Stimulated activated CD4-positive, alpha-beta T cell treated with anti-CD3 and anti-CD28 coated beads, Interleukin-4, amount 100 ng/mL, for 48 hours (primary cell): ENCODE data around the gene ABCA4.

Experiments used
- DNase-seq, 2 donors: peaks; one replicate each; pipeline ENCODE4 v3.0.0-alpha.2; 2020; ENCODE audit warnings: low read depth in 2 of 2

Gene ABCA4

DNA sequence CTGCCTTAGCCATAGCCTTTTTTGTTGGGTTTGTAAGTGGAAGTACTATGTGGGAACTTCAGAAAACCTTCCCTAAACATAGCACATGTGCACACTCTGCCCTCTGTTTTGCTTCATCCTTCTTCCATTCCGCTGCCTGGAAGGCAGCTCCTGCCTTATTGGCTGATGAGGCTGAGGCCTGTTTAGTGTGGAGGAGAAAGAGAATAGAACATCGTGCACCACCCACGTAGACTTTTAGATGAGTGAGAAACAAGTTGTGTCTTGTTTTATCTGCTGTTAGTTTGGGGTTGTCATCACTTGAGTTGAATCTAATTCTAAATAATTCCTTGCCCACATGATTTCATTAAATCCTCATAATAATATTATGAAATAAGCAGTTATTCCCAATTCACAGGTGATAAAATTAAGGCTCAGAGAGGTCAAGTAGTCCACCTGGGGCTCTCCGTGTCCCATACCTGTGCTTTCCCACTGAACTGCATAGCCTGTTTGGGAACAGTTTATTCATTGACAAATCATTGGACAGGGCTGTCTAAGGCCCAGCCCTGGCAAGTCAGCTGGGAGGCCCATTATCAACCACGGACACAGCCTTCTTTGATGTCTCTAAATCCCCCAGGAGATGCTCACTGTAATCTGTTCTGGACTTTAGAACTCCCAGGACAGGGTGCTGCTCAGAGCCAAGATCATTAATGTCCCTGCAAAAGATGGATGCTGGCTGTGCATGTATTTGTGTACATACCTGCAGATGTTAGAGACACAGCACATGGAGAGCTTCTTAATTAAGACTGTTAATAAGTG is 93.0 kb downstream of the ABCA4 start:
- DNase-seq: no peak

DNA sequence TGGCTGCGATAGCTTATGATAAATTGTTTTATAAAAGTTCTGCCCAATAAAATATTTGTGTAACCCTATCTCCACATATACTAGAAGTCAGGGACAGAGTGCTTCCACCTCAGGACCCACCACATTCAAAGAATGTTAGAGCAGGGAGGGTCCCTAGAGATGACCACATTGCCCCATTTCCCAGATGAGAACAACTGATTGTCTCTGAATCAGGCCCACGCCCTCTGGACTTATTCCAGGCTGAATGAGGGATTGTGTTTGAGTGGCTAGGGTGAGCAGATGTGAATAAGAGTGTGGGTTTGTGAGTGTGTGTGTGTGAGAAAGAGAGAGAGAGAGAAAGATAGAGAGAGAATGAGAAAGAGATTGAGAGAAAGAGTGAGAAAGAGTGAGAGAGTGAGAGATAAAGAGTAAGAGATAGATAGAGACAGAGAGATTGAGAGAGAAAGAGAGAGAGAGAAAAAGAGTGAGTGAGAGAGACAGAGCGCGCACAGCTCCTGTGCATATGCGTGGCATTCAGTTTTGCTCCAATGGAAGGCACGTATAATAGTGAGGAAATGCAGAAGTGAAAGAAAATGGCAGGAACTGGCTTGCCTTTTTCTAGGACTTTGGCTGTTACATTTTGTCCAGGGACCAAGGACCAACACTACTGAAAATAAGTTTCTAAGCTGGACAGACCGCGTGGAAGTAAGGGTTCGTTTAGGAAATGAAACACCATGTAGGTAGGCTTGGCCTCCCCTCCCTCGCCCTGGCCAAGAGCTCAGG is 94.1 kb downstream of the ABCA4 start:
- no peak for DNase-seq

DNA sequence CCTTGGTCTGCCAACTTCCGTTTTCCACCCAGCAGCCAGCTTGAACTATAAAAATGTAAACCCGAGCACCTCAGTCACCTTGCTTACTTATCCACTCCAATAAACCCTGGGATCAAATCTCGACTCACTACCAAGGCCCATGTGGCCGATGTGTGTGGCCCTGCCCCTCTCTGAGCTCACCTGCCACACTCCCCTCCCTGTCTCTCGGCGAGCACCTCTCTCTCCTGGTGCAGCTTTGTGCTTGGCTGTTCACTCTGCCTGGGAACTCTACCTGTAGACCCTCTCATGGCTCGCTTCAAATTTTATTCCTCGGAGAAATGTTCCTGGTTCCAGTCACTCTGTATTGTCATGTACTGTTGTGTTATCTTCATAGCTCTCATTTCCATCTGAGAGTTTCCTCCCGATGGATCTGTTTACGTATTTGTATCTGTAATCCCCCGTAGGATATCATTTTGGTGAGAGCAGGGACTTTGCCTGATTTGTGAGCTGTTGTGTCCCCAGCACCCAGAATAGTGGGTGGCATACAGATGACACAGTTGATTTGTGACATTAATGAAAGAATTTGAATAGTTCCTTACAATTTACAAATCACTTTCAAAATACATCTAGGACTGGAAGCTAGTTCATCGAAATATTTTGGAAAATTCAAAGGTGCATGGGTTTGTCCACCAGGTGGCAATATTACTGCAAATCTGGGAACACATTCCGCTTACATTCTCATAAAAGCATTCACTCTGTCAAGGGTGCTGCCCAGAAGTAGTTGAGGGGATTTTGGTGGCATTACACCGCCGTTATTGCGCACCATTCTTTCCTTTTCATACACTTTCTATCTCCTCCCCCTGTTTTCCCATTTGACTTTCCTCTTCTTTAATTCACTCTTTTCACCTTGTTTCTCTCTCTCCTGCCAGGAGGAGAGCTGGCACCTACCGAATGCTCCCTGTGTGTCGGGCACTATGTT is 95.3 kb downstream of the ABCA4 start:
- DNase-seq: no peak

DNA sequence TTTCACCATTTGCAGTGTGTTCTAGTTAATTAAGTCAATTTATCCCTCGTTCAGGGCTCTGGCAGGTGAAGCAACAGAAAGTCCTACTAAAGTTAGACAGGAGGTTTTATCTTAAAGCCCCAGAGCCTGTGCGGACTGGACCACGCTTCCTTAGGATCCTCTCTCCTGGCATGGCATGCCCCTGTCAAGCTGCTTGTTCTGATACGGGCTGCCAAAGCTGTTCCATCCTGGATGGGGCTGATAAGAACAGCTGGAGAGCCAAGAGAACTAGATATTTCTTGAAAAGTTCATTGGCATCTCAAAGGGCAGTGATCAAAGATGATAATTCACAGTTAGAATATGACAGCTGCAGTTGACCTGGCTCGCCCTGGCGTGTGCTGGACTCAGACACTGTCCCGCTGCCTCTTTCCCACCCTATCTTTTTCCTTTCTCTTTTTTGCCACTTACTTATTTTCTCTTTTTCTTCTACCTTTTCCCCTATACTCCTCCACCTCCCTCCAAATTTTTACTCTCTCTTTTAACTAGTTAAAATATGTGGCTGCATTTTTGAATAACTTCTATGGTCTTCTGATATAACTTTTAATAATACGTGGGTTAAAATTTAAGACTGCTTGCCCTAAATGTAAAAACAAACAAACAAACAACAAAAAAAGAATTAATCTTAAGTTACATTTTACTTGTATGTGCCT is 96.7 kb downstream of the ABCA4 start:
- DNase-seq: no peak

DNA sequence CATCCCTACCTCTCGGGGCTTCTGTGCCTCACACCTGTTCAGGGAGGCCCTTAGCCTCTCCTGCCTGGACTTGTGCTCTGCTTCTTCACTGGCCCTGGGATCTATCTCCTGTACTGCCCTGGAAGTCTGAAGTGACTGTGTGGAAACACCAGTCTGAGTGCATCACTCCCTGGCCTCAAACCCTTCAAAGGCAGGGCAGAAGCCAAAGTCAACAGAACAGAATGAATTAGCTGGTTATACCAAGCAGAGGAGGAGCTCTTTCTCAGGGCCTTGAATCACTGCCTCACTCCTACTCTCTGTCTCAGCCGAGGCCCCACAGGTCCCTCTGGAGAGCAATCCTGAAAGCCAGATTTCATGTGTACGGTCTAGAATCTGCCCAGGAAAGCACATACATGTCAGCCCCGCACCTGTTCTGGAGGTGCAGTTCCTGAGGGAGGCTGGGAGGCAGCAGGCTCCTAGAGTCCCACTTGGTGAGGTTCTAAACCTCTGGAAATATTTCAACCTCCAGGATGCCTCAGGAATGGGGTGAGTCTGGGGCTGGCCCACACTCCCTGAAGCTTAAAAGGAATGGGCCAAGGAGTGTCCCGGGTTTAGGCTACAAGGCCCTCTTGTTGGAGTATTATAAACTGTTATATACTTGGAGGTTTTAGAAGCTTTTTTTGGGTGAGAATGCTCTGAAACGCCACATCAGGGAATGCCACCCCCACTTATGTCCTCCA is 98.3 kb downstream of the ABCA4 start:
- DNase-seq: no peak

DNA sequence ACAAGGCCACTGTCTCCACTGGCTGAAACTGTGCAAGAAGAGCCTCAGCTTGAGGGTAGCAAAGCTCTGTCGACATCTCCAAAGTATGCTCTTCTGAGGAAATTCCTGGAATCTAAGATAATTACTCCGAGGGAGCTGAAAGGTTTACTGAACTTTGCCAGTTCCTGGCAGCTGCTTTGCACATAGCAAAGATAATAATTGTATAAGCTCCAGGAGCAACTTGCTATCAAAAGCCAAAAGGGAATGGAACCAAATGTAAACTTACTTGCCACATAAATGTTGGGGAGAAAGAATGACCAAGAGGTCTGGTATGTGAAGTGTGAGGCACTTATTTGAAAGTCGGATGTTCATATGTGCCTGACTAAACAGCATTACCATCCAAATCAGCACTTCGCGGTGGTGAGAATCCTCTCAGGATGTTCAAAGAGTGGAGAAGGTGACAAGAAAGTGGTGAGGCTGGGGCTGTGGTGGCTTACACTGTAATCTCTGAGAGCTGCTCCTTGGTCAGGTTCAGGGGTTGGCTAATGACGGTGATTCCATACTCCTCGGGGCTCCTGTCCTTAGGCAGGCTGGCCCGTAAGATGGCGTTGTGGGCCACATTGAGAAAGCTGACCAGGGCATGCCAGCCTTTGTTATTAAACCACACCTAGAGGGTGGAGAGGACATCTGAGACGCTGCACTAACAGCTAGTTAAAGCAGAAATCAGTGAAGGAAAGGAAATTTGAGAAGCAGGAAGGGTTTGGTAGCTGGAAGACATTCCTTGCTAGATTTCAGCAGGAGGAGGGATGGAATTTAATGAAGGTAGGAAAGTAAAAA is 100.0 kb downstream of the ABCA4 start:
- no peak for DNase-seq

DNA sequence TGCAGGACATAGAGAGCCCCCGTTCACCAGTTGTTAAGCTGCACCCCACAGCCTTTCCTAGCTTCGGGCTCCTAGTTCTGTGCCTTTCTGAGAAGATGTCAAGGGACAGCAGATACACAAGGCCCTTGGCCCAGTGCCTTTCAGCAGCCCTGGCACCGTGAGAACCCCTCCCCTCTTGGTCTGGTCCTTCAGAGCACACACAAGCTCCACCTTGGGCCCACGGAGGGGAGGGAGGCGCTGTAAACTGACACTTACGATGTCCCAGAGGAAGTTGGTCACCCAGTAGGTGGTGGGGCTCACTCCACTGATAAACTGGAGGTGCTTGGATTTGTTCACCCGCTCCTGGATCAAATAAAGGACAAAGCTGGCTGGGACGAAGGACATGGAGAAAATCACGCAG is 101.6 kb downstream of the ABCA4 start:
- no peak for DNase-seq

DNA sequence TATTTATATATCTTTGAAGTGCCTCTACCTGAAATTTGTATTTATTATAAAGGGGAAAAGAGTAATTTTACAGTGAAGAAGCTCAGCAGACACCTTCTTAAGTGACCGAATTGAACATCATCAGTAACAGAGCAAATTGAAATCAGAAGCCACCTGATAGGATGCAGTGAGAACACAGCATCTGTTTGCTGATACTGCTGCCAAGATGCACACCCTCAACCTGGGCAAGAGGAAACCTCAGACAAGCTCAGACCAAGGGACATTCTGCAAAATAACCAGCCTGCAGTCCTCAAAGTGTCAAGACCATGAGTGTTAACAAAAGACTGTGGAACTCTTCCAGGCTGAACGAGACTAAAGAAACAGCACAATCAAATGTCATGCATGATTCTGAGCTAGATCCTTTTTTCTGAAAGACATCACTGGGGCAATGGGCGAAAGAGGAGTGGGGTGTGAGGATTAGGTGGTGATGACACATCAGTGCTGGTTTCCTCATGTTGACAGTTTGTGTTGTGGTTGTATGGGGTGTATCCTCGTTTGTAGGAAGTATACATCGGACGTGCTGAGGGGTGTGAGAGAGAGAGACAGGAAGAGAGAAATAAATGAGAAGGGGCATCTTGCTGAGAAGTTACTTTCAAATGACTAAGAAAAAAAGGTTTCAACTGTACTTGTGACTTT is 103.7 kb downstream of the ABCA4 start:
- no peak for DNase-seq

DNA sequence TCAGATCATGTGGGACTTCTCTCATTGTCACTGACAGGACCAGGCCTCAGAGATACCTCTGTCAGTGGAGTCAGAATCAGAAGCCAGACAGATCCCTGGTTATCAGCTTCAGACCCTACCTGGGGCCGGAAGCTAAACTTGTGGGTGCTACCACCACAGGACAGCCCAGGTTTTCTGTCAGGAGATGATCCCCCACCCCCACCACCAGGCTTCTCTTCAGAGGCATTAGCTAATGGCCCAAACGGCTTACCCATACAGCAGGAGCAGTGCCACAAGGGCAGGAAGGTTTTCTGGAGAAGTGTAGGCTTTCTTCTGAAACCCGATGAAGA is 105.5 kb downstream of the ABCA4 start:
- no peak for DNase-seq

DNA sequence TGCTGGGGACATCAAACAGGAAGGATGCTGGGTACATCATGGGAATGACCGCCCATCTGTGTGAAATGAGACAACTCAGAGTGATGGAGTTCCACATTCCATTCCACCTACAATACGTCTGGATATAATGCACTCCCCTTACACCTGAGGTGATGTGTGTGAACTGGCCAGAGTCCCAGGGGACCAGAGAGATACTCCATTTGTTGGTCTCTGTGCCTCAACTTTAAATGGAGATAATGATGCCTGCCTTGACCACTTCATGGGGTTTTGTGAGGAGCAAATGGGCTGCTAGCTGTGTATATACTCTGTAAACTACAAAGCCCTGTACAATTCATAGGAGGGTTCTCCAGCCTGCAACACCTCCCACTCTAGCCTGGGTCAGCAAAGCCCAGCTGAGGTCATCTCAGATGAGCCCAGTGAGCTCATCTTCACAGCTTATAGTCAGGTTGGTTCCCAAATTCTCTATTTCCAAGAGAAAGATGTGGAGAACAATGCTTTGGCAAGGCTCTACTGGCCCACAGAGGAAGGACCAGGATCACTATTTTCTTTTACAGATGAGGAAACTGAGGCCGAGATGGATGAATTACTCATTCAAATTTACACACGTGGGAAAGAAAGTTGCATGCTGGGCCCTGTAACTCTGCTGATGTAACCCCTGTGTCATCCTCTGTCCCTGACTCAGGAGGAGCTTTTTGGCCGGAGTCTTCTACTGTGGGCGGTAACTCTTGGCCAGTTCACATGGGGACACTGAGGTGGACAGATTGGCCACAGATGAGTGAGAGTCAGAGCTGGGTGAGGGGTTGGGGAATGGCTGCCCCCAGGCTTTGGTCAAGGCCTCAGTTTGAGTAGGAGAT is 106.1 kb downstream of the ABCA4 start:
- DNase-seq: no peak

DNA sequence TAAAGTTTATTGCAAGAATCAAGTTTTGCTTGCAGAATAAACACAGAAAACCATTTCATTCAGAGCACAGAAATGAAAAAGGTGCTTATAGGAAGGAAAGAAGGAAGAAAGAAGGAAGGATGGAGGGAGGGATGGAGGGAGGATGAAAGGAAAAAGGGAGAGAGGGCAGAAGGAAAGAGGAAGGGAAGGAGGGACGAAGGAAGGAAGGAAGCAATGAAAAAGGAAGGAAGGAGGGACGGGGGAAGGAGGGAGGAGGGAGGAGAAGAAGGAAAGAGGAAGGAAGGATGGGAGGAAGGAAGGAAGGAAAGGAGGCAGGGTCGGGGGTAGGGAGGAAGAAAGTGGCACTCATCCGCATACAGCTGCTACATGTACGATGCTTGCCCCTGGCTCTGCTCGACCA is 106.9 kb downstream of the ABCA4 start:
- DNase-seq: no peak

DNA sequence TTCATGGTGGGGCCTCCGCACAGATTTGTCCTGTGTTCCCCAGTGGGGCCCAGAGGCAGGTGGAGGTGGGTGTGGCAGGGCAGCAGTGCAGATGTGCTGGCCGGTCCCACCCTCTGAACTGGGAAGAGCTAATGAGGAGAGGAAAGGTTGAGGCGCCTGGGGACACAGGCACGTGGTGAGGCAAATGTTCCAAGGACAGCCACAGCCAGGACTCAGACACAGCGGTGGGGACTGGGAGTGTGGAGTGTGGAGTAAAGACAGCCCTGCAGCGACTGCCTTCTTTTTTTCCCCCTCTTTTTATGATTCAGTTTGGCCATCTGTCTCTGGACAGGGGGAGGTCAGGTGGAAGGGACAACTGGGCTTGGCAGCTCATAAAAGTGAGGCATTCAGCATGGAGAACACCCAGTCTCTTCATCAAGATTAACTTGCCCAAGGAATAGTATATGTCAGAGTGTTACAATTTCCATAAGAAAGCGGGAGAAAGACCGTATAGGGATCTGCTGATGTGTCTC is 107.5 kb downstream of the ABCA4 start:
- DNase-seq: no peak

DNA sequence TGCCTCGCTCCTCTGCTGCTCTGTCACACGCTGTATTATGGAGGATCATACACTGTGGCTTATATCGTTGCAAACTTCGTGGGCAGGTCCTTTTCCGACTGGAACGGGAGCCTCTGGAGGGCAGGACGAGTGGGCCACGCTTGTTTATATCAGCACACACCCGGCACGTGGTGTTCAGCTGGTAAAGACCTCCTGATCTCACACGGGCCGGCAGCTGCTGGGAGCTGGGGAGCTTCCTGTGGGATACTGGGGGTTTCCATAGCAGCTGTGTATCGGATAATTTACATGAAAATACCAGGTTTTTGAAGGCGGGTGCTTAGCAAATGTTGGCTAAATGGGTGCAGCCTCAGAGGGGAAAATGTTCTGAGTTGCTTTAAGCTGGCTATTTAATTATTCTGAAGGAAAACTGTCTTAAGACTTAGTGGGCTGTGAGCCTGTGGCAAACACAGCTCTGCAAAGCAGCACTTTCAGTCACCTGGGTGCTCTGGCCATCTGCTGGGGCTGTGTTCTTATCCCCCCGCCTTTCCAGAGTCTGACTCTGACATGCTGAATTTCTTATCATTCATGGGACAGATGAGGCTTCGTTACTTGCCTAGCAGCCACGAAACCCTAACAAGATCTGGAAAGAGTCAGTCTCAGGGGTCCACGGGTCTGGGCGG is 108.1 kb downstream of the ABCA4 start:
- DNase-seq: no peak

DNA sequence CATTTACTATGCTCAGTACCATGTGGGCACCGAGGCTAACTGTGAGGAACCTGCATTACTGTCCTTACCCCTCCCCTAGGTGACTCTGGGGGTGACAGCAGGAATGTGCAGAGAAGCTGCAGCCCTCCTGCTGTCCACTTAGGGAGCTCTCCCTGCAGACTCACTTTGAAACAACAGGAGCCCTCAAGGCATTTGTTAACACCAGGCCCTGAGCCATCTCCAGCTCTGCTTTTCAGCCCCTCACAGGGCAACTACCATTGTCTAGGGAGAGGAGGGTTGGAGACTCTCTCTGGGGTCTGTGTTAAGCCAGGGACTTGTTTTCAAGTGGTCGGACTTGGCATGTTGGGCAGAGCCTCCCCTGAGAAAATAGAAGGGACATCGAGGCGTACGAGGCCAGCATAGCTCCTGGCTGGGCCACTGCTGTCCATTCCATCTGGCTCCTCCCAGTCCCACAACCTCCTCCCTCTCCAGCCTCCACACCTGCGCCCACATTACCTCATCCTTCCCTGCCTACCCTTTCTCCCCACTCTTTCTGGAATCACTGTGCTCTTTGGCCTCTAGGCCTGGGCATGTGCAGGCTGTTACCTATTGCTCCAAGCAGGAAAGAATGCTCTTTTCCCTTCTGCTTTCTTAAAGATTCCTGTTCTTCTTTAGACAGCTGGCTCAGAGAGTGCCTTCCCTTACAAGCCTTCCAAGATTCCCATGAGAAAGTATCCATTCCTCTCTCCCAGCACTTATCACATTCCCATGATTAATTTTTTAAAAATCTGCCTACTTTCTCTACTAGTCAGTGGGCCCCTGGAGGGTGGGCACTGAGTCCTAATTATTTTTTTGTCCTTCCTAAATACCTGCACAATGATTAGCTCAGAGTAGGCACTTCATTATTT is 109.0 kb downstream of the ABCA4 start:
- DNase-seq: no peak

DNA sequence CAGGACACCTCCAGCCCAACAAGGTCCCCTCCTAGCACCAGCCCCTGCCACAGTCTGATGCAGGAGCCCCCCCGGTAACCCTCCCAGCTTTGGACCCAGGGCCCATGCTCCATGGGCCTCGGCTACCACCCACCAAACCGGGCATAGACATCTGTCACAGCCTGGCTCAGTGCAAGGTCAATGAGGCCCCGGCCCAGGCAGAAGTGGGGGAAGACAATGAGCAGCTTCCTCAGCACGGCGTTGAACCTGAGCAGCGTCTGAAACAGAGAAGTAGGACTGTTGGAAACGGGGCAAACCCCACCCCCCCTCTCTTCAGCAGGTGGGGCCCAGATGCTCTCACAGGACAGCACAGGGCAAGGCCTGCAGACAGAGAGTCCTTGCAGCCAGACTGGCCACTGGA is 109.8 kb downstream of the ABCA4 start:
- no peak for DNase-seq

DNA sequence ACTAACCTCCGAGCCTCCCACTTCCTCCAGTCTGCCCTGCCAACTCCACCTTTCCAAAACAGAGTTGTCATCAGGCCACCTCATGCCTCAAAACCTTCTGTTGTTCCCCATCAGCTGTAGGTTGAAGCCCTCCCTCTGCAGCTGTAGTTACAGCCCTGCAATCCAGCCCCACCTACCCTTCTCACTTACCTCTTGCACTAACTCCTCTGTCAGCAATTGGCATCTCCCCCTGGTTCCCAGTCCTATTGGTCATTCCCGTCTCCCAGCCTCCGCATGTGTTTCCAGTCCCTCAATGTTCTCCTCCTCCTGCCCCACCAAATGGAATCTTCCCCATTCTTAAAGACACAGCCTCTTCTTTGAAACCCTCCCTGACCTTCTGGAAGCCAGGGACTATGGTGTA is 111.6 kb downstream of the ABCA4 start:
- DNase-seq: no peak

DNA sequence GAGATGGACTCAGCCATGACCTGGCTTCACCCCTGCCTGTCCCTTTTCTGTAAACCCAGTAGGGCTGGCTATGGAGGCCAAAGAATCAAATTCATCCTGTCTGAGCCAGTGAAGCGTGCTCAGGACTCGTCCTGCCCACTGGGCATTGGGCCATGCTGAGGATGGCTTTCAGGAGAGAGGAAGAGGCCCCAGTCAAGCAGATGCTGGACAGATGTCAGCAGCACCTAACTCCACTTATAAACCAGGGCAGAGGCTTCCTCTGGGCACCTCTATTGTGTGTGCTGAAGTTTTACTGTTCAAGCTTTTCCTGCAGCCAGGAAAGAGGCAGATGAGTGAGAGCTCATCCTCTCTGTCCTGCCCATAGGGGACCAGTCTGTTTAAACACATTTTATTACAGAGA is 114.3 kb downstream of the ABCA4 start:
- no peak for DNase-seq
